GM12878 (cell line): ENCODE measurements around the gene COA4. TPM values are rescaled to one million over a fixed set of nuclear protein-coding genes. Genes with fewer than 3 reads are reported as not detected.

Experiments used
- ATAC-seq: fragments of 200-7000 bp; cut with Tn5 transposase; 3 replicates; pipeline ENCODE4 v1.9.1; 2020; ENCODE audit warnings: mild to moderate bottlenecking, moderate library complexity
- BruUV-seq: library from RNA; stranded (reverse); fragments of 400-500 nt; replicated peaks from 2 replicates; lab custom pipeline; 2021; lab: Mats Ljungman, UMichigan
- CTCF ChIA-PET: fragments of 300-600 bp; sonication (Branson Sonifier 250); formaldehyde crosslinking; extraction: SDS; loops from one replicate; lab custom pipeline; 2021; ENCODE audit warnings: inconsistent platforms; lab: Yijun Ruan, JAX
- POLR2A ChIA-PET: fragments of 350-600 bp; formaldehyde crosslinking; extraction: SDS; loops from one replicate; lab custom pipeline; 2021; ENCODE audit warnings: inconsistent platforms; lab: Charles Lee
- RAD21 ChIA-PET: fragments of 300-600 bp; sonication (Branson Sonifier 250); formaldehyde crosslinking; loops from one replicate; lab custom pipeline; 2023; ENCODE audit warnings: antibody characterized with exemption; ENCODE audit not compliant: unreplicated experiment; lab: Charles Lee
- SMC1A ChIA-PET: fragments of 300-600 bp; sonication (Branson Sonifier 250); formaldehyde crosslinking; loops from one replicate; lab custom pipeline; 2023; ENCODE audit not compliant: unreplicated experiment, uncharacterized antibody; lab: Charles Lee
- DNase-seq: peaks from one replicate; pipeline ENCODE4 v3.0.0-alpha.2; 2011; ENCODE audit warnings: low read depth, low spot score
- FAIRE-seq: peaks from 3 replicates; lab custom pipeline; 2011; peaks lifted over from hg19 to GRCh38; lab: Jason Lieb, UNC
- H2AFZ ChIP-seq: 2 replicates; pipeline ENCODE4 v1.6.0; 2011; ENCODE audit warnings: low read depth, low read length, control low read depth; ENCODE audit not compliant: control insufficient read depth
- H3K27ac ChIP-seq: 2 replicates; pipeline ENCODE4 v1.5.1; 2011; ENCODE audit warnings: control low read depth; ENCODE audit not compliant: control insufficient read depth, insufficient read depth
- H3K27me3 ChIP-seq, 2 experiments: replicated peaks in 1 of 2; 2 replicates each; pipeline versions ENCODE4 v1.6.0 to v1.6.1; 2011; ENCODE audit warnings: low read length in 1 of 2; ENCODE audit not compliant: control insufficient read depth in 2 of 2, insufficient read depth in 2 of 2
- H3K36me3 ChIP-seq, 2 experiments: 2 replicates each; pipeline ENCODE4 v1.5.1; 2011; ENCODE audit warnings: low read length in 1 of 2; ENCODE audit not compliant: control insufficient read depth in 2 of 2, insufficient read depth in 2 of 2
- H3K4me1 ChIP-seq: 2 replicates; pipeline ENCODE4 v1.6.1; 2011; ENCODE audit warnings: mild to moderate bottlenecking, low read length, moderate library complexity, mixed read lengths; ENCODE audit not compliant: control insufficient read depth, insufficient read depth
- H3K4me2 ChIP-seq: 2 replicates; pipeline ENCODE4 v1.6.0; 2011; ENCODE audit warnings: control low read depth; ENCODE audit not compliant: control insufficient read depth, insufficient read depth
- H3K4me3 ChIP-seq: fragments of 200-600 bp; sonication (generic); 2 replicates; pipeline ENCODE4 v1.5.1; 2016
- H3K79me2 ChIP-seq: 2 replicates; pipeline ENCODE4 v1.6.0; 2011; ENCODE audit warnings: low read length; ENCODE audit not compliant: control insufficient read depth, insufficient read depth
- H3K9ac ChIP-seq: 2 replicates; pipeline ENCODE4 v1.8.0; 2011; ENCODE audit warnings: low read length, control low read depth, mixed read lengths; ENCODE audit not compliant: control insufficient read depth, insufficient read depth
- H3K9me3 ChIP-seq: replicated peaks from 3 replicates; pipeline ENCODE4 v1.5.1; 2011; ENCODE audit warnings: mild to moderate bottlenecking, low read length; ENCODE audit not compliant: control insufficient read depth, insufficient read depth
- H4K20me1 ChIP-seq: 2 replicates; pipeline ENCODE4 v1.6.0; 2011; ENCODE audit not compliant: control insufficient read depth, insufficient read depth
- BCL3 ChIP-seq: IDR thresholded peaks from 2 replicates; pipeline ENCODE4 v1.6.1; 2011; ENCODE audit warnings: borderline replicate concordance, low read depth, mild to moderate bottlenecking, moderate library complexity, low read length; ENCODE audit not compliant: insufficient read depth, poor library complexity, severe bottlenecking
- HDGF ChIP-seq: fragments of 450-650 bp; IDR thresholded peaks from 2 replicates; pipeline ENCODE4 v1.6.1; 2016; ENCODE audit warnings: antibody characterized with exemption
- KAT2A ChIP-seq: conservative IDR thresholded peaks from 2 replicates; pipeline ENCODE4 v1.6.1; 2011; ENCODE audit warnings: low read depth, low read length; ENCODE audit not compliant: control insufficient read depth
- NR2F1 ChIP-seq: fragments of 450-650 bp; conservative IDR thresholded peaks from 2 replicates; pipeline ENCODE4 v1.6.1; 2017; ENCODE audit warnings: mild to moderate bottlenecking
- RAD51 ChIP-seq: fragments of 450-650 bp; IDR thresholded peaks from 2 replicates; pipeline ENCODE4 v1.6.1; 2016; ENCODE audit warnings: moderate library complexity, mild to moderate bottlenecking, inconsistent platforms
- RB1 ChIP-seq: fragments of 450-650 bp; formaldehyde crosslinking; IDR thresholded peaks from 2 replicates; pipeline ENCODE4 v1.6.1; 2017; ENCODE audit warnings: mild to moderate bottlenecking, borderline replicate concordance
- USF1 ChIP-seq: IDR thresholded peaks from 2 replicates; pipeline ENCODE4 v1.6.1; 2011; ENCODE audit warnings: borderline replicate concordance, low read depth, mild to moderate bottlenecking, moderate library complexity, mixed read lengths, low read length; ENCODE audit not compliant: insufficient read depth; ENCODE audit errors: extremely low read length
- ZBTB4 ChIP-seq: fragments of 450-650 bp; formaldehyde crosslinking; IDR thresholded peaks from 2 replicates; pipeline ENCODE4 v1.4.0; 2022; ENCODE audit warnings: mild to moderate bottlenecking, moderate library complexity
- ZNF207 ChIP-seq: fragments of 450-650 bp; IDR thresholded peaks from 2 replicates; pipeline ENCODE4 v1.6.1; 2014; ENCODE audit warnings: antibody characterized with exemption, mild to moderate bottlenecking, borderline replicate concordance
- WGBS: methylation state at CpG from one replicate; pipeline ENCODE4 v1.1.6; 2016; ENCODE audit warnings: low lambda C conversion rate; ENCODE audit not compliant: insufficient replicate concordance, insufficient coverage; ENCODE audit errors: missing lambda C conversion rate; 5-methylcytosine and 5-hydroxymethylcytosine counted together
- in situ Hi-C: fragments of 300-500 bp; cut with MboI; formaldehyde crosslinking; loops from 9 replicates; pipeline ENCODE4 v1.14.3; 2018; ENCODE audit warnings: mixed read lengths
- intact Hi-C: fragments of 100-400 bp; cut with micrococcal nuclease; formaldehyde crosslinking; loops from one replicate; pipeline ENCODE4 v1.14.2; 2022; ENCODE audit not compliant: unreplicated experiment
- polyA plus RNA-seq, 11 experiments: library from polyadenylated mRNA; depleted of rRNA in 4 of 11; unstranded in 6 of 11; stranded (reverse) in 5 of 11; fragments of >200 nt; fragmentation: Nextera tagmentation in 4 of 11; fragmentation: Illumina TruSeq in 1 of 11; extraction: Ambion mirVana in 4 of 11; extraction: Trizol in 1 of 11; gene quantifications; 1 replicate in 1 of 11; 2 replicates in 10 of 11; pipeline versions ENCODE4 v1.2.1 to v1.2.3, GENCODE V29; 2011 to 2016; ENCODE audit warnings: inconsistent platforms in 2 of 11, missing spikeins in 2 of 11, low read depth in 1 of 11
- total RNA-seq, 4 experiments: library from RNA; depleted of rRNA in 3 of 4; stranded (reverse); fragments of >200 nt in 3 of 4; fragmentation: Illumina TruSeq in 1 of 4; extraction: Trizol in 1 of 4; gene quantifications; 2 replicates each; pipeline versions ENCODE4 v1.2.1 to v1.2.3, GENCODE V29; 2013 to 2021

COA4 gene
- total and polyA plus RNA-seq, 10 of the 15 experiments (the other 5 are each of a cell fraction or from before 2014, with no cell fraction given): 84.8 to 180 (median 104) TPM

GRCh38 chr11:73916435-73916834 is 39.8 kb upstream of the COA4 start:
- H3K4me1 ChIP-seq: no peaks in the 10 kb centered on the region
- TF ChIP-seq BCL3 (no peak), ZNF207 (no peak), RB1 (no peak), KAT2A (no peak), NR2F1 (no peak), USF1 (no peak), RAD51 (no peak), HDGF (no peak), ZBTB4 (CRISPR knock-in tag) (no peak)
- TF ChIP-seq, all 136 proteins: peak for 0
- no peak overlapping the region for H2AFZ ChIP-seq
- H3K9ac ChIP-seq: no peak overlapping the region
- H3K27ac ChIP-seq: no peak overlapping the region
- POLR2A ChIA-PET: no interaction called here
- no peak overlapping the region for H3K4me2 ChIP-seq
- WGBS: 95% methylated on average over 1 of the region's 1 CpG
- peaks cover 4 to 6% of the 10 kb centered on the region in 2 experiments; a peak in 3 of 4 replicates for H3K36me3 ChIP-seq
- no peaks in the 10 kb centered on the region for H3K9me3 ChIP-seq
- in situ Hi-C loops: no loop called here
- ATAC-seq (no peak), DNase-seq (no peak), FAIRE-seq (no peak)
- H3K27me3 ChIP-seq: no peaks in the 10 kb centered on the region
- intact Hi-C loops: no loop called here
- no TSS peak for BruUV-seq
- H3K79me2 ChIP-seq: no peaks in the 10 kb centered on the region
- no peak overlapping the region for H3K4me3 ChIP-seq
- CTCF ChIA-PET: no interaction called here
- SMC1A ChIA-PET: interaction anchor here (1.7 kb wide), 1 partner anchor 11 kb away, joined by 4 read pairs; no protein-coding TSS in a partner anchor
- H4K20me1 ChIP-seq: no peaks in the 10 kb centered on the region
- RAD21 ChIA-PET: no interaction called here
